GM21447 (cell line): Measurements from ENCODE around the gene FOXF1.

ENCODE experiments used
- ATAC-seq: cut with Tn5 transposase; IDR thresholded peaks from one replicate; pipeline ENCODE4 v1.9.1; 2021; ENCODE audit not compliant: unreplicated experiment

The FOXF1 gene

DNA sequence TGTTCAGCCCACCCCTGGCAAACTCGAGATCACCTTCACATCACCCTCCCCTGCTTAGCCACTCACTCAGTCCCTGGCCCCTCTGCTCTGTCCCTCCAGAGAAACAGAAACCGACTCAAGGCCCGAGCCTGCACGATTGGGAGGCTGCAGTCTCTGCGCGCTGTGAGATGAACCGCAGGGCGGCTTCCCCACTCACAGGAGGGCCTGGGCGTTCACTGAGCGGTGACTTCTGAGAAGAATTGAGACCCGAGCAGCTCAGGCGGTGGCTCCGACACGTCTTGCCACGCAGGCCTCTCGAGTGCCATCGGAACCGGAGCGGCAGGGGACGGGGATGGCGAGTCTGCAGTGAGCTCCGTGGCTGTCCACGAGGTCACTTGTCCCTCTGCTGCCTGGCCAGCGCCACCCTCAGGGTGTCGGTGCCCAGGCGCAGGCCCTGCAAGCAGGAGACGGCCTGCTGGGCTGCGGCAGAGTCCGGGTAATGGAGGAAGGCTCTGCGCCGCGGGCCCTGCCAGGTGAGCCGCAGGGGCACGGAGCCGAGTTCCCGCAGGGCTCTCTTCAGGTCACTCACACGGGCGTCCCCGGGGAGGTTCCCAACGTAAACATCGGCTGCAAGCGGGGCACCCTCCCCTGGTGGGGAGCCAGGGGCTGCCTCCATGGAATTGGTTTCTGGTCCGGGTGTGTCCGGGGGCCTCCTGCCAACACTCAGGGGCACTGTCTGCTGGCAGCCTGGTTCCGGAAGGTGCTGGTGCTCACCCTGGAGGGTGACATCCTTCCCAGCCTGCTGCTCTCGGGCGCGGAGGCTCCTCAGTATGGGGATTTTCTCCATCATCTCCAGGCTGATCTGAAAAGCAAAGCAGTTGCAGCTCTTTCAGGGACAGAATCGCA lies 21.6 kb downstream of the FOXF1 start:
- no peak for ATAC-seq

GRCh38 chr16:86532526-86532815 lies 22.1 kb downstream of the FOXF1 start:
- ATAC-seq = no peak

- no peak for ATAC-seq
These were observed 22.7 kb downstream of the FOXF1 start for GRCh38 chr16:86533076-86533475.

- ATAC-seq = no peak
These were observed 23.5 kb downstream of the FOXF1 start for GRCh38 chr16:86533767-86534351.

DNA sequence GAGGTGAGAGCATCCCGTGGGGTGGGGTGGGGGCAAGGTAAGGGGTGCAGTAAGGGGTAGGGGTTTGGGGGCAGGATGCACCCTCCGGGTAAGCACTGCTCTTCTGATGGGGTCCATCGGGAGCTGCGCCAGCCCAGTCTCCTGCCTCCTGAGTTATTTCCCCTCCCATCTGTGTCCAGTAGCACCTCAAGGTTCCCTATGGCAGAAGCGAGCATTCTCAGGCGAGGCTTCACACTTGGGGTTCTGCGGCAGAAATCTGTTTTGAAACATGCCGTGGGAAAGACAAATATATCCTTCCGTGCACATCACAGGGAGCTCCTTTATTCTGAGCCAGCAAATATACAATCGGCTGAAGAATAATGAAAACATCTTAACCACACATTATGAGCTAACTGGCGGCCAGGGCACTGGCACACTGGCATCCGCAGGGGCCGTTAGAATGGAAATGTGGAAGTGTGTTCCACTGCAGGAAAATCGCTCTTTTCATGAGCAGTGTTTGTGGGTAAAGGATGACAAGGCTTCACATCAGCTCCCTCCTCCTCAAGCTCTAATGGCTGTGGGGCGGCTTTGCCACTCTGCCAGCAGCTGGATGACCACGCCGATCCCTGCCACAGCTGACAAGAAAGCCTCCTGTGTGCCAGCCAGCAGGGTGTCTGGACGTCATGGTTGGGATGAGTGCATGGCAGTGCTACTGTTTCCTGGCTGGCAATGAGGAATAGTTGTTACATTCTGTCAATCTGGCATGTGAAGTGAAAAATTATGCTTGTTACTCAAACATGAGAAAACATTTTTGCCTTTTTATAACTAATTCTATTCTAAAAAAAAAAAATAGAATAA lies 24.7 kb downstream of the FOXF1 start:
- no peak for ATAC-seq

- ATAC-seq = no peak
These were observed 26.3 kb downstream of the FOXF1 start for GRCh38 chr16:86536621-86537020.

- no peak for ATAC-seq
These were observed 27.2 kb downstream of the FOXF1 start for GRCh38 chr16:86537486-86537885.

GRCh38 chr16:86538196-86538780 lies 28.0 kb downstream of the FOXF1 start:
- ATAC-seq = no peak

GRCh38 chr16:86540894-86541293 lies 30.6 kb downstream of the FOXF1 start:
- ATAC-seq = no peak

- ATAC-seq = no peak
These were observed 31.2 kb downstream of the FOXF1 start for GRCh38 chr16:86541560-86541959.

DNA sequence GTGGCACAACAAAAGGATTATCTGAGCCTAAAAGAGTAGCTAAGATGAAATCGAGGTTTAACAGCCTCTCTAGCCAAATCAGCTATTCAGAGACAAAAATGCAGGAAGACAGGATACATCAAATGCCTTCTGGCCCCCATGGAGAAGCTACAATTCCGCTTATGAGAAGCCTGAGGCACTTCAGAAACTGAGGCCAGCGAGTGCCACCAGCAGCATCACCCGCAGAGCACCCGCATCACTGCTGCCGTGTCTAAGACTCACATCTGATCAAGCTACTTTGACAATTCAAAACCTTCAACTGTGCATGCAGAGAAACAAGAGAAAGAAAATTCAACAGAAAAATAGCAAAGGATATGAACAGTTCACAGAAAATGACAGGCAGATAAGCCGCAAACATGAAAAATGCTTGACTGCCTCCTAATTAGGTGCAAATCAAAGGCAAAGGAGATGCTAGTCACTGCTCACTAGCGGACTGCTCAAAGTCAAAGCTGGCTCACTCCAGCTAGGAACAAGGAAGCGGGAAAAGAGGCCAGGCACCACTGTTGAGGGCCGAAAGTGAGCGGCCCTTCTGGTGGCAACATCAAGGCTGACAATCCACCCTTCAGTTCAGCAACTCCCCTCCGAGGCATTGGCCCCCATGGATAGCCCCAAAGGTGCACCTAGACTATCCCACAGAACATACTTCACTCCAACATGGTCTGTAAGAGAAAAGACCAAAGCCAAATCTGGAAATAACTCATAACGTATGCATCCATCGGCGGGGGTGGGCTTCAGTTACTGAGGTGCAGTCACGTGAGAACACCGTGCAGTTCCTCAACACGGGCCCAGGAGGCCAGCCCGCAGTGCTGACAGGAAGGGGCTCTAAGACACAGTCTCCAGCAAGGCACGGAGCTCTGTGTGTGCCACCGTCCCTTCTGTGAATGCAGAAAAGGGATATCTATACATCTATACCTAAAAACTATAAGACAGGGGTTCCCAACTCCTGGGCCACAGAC lies 32.7 kb downstream of the FOXF1 start:
- ATAC-seq = no peak

GRCh38 chr16:86545481-86545880 lies 35.2 kb downstream of the FOXF1 start:
- ATAC-seq = no peak

DNA sequence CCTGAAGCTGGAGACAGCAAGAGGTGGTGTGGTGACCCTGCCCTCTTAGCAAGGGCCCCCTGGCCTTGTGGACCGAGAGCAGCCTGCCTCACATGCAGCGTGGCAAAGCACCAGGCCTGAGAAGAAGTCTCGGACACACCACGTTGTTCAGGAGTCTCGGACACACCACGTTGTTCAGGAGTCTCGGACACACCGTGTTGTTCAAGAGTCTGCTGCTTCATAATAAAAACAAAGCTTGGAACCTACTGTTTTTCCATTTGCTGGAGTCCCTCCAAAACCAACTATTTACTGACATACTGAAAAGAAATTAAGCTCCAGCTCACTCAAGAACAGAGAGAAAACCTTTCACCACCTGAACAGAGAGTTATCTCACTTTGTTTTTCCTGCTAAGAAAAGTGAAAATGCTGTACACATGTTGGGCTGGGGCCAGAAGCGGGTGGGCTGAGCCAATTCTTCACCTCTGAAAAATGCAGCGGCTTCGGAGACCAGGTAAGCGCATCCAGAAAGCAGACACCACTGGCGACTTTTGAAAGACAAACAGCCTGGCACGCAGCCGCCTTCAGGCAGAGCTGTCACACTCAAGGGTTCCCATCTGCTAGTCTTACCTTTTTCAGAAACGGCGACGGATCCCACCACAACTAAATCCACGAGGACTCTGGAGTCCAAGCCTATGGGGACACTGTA lies 35.8 kb downstream of the FOXF1 start:
- ATAC-seq = no peak

GRCh38 chr16:86546638-86547013 lies 36.3 kb downstream of the FOXF1 start:
- no peak for ATAC-seq

- no peak for ATAC-seq
These were observed 37.0 kb downstream of the FOXF1 start for GRCh38 chr16:86547286-86547685.

DNA sequence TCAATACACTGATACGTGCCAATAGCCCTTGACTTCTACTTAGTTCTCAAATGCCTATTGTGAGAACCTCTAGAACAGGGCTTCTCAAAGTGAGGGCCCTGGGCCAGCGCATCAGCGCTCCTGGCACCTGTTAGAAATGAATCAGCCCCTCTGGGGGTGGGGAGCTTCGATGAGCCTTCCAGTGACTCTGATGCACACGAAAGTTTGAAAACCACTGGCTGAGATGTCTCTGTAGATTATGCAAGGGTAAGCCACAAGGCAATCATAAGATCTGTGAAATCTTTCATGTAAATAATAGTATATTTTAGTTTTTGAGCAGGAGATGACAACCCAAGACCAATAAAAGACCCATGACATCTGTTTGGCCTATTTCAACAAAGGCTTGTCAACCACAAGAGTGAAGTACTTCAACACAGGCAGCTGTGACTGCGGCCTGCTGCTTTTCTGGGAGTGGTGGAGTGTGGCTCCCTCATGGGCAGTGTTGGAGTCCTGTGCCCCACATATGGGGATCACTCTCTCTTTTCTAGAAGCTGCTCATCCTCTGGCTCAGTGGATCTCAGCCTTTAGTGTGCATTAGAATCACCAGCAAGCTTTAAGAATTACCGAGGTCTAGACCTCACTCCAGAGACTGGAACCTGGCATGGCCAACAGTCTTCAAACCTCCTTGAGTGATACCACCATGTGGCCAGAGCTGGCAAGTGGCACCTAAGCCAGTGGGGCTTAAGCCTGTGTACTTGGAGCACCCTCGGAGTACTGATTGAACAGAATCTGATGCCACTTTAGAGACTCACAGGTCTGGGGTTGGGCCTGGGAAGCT lies 39.0 kb downstream of the FOXF1 start:
- no peak for ATAC-seq

- no peak for ATAC-seq
These were observed 39.5 kb downstream of the FOXF1 start for GRCh38 chr16:86549893-86550190.

GRCh38 chr16:86550281-86550680 lies 40.0 kb downstream of the FOXF1 start:
- no peak for ATAC-seq

DNA sequence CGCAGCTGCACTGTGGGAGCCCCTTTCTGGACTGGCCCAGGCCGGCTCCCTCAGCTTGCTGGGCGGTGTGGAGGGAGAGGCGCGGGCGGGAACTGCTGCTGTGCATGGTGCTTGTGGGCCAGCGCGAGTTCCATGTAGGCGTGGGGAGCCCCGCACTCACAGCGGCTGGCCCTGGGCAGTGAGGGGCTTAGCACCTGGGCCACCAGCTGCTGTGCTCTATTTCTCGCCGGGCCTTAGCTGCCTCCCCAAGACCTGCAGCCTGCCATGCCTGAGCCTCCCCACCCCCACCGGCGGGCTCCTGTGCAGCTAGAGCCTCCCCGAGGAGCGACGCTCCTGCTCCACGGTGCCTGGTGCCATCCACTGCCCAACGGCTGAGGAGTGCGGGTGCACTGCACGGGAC lies 43.0 kb downstream of the FOXF1 start:
- ATAC-seq = no peak
